HFF-Myc (cell line): ENCODE data around the gene CAPN13.

ENCODE experiments used
- DNase-seq: peaks from one replicate; pipeline ENCODE4 v3.0.0-alpha.2; 2011; ENCODE audit warnings: low read depth; ENCODE audit errors: extremely low read depth
- H3K4me3 ChIP-seq: replicated peaks from 2 replicates; pipeline ENCODE4 v1.5.1; 2011; ENCODE audit warnings: low read depth, mild to moderate bottlenecking, control low read depth, low read length
- TF ChIP-seq, protein P1 (sequence below): IDR thresholded peaks from 2 replicates; pipeline ENCODE4 v1.5.1; 2012; ENCODE audit warnings: mild to moderate bottlenecking, low read depth, low read length, control low read depth; ENCODE audit errors: missing control alignments

CAPN13 gene

DNA sequence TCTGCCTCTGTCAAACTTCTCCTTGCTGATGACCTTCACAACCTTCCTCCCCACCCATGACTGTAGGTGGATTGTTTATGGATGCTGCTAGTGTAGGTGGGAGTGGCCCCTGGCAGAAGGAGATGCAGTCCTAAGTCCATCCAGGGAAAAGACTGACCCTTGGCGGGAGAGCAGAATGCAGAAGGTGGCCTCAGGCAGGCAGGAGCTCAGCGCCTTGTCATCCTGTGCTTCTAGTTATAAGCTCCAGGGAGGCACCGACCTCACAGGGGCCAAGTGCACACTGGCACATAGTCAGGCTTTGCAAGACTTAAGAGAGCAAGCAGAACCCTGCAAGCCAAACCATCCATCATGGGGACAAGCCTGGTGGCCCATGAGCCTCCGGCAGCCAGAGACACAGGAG is 74.4 kb downstream of the CAPN13 start:
- no peak overlapping the region for H3K4me3 ChIP-seq
- TF ChIP-seq, protein P1, sequence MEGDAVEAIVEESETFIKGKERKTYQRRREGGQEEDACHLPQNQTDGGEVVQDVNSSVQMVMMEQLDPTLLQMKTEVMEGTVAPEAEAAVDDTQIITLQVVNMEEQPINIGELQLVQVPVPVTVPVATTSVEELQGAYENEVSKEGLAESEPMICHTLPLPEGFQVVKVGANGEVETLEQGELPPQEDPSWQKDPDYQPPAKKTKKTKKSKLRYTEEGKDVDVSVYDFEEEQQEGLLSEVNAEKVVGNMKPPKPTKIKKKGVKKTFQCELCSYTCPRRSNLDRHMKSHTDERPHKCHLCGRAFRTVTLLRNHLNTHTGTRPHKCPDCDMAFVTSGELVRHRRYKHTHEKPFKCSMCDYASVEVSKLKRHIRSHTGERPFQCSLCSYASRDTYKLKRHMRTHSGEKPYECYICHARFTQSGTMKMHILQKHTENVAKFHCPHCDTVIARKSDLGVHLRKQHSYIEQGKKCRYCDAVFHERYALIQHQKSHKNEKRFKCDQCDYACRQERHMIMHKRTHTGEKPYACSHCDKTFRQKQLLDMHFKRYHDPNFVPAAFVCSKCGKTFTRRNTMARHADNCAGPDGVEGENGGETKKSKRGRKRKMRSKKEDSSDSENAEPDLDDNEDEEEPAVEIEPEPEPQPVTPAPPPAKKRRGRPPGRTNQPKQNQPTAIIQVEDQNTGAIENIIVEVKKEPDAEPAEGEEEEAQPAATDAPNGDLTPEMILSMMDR = no peak

DNA sequence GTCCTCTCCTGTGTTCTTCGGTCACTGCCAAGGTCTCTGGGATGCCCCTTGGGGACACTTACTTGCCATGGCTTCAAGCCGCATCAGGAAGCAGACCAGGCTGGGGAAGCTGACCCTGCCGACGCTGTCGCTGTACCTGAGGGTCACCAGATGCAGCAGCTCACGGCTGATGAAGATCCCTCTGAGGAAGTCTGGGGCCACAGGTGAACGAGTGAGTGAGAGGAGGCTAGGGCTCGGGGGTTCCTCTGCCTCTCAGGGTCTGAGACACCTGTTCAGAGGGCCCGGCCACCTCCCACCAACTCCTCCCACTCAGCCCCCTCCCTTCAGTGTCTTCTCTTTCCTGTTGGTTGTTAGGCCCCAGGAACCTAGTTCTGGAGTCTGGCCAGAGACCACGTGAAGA is 74.9 kb downstream of the CAPN13 start:
- DNase-seq = no peak
- TF ChIP-seq, protein P1 = no peak

More for the DNA sequence above, 74.4 kb downstream of the CAPN13 start:
- no peak for DNase-seq

DNA sequence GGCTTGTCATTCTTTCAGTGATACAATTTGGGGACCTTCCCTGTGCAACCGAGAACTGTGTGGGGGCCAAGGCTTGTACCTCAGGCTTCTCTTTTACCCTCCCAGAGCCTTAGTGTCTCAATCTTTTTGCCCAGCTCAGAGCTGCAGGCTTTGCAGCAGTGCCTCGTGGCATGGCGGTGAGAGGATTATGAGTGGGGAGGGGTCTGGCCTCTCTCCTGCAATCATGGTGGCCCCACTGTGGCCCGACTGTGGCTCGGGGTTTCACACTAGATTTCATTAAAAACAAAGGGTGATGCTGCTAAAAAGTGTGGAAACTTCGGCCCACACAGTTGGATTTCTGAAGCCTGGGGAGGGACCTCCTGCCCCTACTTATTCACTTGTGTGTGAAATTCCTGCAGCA is 75.5 kb downstream of the CAPN13 start:
- TF ChIP-seq, protein P1 = no peak
- no peak for DNase-seq

More for the DNA sequence above, 74.9 kb downstream of the CAPN13 start:
- H3K4me3 ChIP-seq = no peak overlapping the region

DNA sequence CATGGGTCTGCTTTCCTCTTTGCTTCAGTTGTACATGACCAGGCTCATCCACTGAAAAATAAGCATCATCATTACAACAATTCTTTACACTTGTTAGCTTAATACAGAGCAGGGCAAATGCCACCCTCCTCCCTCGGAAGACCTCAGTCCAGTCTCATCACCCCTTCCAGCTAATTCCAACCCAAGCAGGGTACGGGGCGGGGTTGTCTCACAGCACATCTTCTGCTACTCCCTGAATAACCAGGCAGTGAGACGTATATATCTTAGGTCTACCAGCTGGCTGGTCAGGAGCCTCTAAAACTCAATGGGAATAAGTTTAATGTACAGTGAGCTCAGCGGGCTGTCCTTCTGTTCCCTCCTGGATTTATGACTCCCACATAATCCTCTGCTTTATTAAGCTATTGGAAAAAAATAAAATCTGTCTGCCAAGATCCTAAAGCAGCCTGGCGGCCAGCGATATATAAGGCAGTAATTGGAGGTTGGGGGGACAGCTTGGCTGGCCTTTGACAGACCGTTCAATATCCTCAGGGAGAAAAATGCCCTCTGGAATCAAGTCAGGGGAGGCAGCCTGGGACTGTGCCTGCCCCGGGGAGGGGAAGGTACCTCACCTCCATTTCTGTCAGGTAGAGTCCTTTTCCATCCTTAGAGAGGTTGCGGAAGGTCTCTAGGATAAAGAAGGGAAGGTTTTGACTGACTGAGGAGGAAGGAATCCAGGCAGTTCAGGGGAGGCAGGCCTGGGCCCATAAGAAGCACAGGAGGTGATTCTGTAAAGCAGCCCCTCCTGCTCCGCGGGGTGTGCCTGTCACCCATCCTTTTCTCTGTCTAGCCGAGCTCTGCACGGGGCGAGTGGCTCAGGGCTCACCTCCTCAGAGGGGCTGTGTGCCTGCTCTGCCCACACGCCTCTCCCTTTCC is 76.3 kb downstream of the CAPN13 start:
- TF ChIP-seq, protein P1 = no peak
- H3K4me3 ChIP-seq = no peak overlapping the region
- DNase-seq = no peak

More for the DNA sequence above, 75.5 kb downstream of the CAPN13 start:
- H3K4me3 ChIP-seq = no peak overlapping the region

DNA sequence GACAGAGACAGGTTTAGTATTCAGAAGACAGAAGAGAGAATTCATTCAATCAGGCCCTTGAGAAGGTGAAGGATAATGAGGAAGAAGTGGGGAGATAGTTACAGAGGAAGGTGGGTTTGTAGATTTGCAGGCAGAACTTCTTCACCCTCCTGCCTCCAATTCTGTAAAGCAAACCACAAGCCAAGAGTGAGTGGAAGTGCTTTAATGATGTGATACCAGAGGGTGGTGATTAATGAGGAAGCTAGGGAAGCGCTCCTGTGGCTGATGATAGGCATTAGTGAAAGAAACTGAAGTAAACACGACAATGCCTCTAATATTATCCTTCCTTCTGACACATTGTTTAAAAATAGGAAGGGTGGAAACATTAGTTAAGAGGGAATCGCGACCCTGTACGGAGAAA is 78.2 kb downstream of the CAPN13 start:
- DNase-seq = no peak
- TF ChIP-seq, protein P1 = no peak
- H3K4me3 ChIP-seq = no peak overlapping the region

DNA sequence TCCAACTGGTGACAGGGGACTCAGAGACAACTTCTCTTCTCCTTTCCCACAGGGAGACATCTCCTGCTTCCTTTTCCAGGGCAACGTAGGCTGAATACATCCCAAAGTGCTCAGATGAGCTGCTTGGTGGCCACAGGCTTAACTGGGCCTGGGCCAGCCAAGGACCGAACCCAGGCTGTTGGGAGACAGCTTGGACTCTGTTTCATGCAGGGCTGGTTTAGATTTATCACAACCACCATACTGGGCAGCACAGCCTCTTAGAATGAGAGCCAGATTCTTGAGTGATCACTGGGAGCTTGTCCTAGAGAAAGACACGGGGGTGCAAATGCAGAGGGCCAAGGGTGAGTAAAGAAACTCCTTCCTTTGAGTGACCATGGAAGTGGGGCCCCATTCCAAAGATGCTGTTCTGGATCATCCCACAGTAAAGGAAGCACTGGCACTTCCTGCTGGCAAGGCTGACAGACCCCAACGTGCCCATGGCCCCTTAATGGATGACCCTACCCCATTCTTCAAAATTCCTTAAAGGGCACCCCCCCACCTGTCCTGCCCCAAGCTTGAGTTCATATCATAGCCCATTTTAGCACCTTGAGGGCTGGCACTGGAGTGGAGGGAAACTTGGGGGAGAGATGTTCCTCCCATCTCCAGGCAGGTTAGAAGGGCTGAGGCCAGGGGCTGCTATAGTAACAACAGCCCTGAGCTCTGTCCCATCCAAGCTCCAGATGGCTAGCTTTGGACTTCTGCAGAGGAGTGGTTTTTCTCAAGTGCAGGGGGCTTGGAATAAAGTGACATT is 84.1 kb downstream of the CAPN13 start:
- no peak for DNase-seq
- TF ChIP-seq, protein P1 = no peak

More for the DNA sequence above, 84.1 kb downstream of the CAPN13 start:
- H3K4me3 ChIP-seq = no peak overlapping the region
